Neutrophil (primary cell): ENCODE data around the gene CKMT2.
A peak's percentile ranks its signal among the peaks of the same experiment; 100 is the strongest.
"Not testable (repeated sequence)": the region's sequence is repeated elsewhere in the genome, so short reads cannot be mapped to it uniquely, and the experiment has no call there.

Experiments
- H3K27ac ChIP-seq: fragments of 200-600 bp; sonication (generic); 2 replicates; pipeline ENCODE4 v1.5.1; 2016; ENCODE audit warnings: mild to moderate bottlenecking, moderate library complexity
- H3K27me3 ChIP-seq: fragments of 200-600 bp; sonication (generic); 2 replicates; pipeline ENCODE4 v1.6.0; 2016; ENCODE audit warnings: mild to moderate bottlenecking
- H3K36me3 ChIP-seq: fragments of 200-600 bp; sonication (generic); 2 replicates; pipeline ENCODE4 v1.5.1; 2017
- H3K4me1 ChIP-seq, 2 experiments: fragments of 200-600 bp in 1 of 2; sonication (generic) in 1 of 2; 1 replicate in 1 of 2; 2 replicates in 1 of 2; pipeline versions ENCODE4 v1.5.1 to v1.6.1; 2013 to 2016; ENCODE audit warnings: low read depth in 1 of 2, low read length in 1 of 2, mild to moderate bottlenecking in 1 of 2, moderate library complexity in 1 of 2; ENCODE audit not compliant: control insufficient read depth in 1 of 2, insufficient read depth in 1 of 2
- H3K4me3 ChIP-seq, 2 experiments: fragments of 200-600 bp in 1 of 2; sonication (generic) in 1 of 2; 1 replicate in 1 of 2; 2 replicates in 1 of 2; pipeline ENCODE4 v1.5.1; 2013 to 2016; ENCODE audit warnings: low read depth in 1 of 2, low read length in 1 of 2, mild to moderate bottlenecking in 1 of 2, moderate library complexity in 1 of 2
- H3K9me3 ChIP-seq: fragments of 200-600 bp; sonication (generic); 2 replicates; pipeline ENCODE4 v1.5.1; 2016
- TF ChIP-seq, protein P1 (sequence below): fragments of 200-600 bp; sonication (generic); IDR thresholded peaks from 2 replicates; pipeline ENCODE4 v1.5.1; 2016; ENCODE audit warnings: antibody characterized with exemption

Gene CKMT2

DNA sequence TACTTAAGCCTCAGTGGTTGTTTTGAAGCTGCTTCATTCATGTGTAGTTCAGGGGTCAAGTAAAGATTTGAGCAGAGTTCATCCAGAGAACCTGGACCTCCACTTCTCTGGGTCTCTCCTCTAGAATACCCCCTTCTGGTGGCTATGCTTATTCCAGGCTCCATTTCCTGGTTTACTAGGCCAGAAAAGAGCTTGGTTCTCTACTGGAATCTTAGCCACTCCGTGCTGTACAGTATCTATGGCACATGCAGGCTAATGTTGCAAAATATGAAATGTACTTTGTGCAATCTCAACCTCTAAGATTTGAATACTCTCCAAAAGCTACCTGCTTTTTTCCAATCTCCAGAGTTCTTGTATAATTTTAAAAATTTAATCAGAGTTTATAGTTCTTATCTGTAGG is 50.9 kb downstream of the CKMT2 start:
- H3K36me3 ChIP-seq: no peaks in the 10 kb centered on the region
- no peaks in the 10 kb centered on the region for H3K4me1 ChIP-seq
- H3K4me3 ChIP-seq: no peak overlapping the region
- TF ChIP-seq, protein P1, sequence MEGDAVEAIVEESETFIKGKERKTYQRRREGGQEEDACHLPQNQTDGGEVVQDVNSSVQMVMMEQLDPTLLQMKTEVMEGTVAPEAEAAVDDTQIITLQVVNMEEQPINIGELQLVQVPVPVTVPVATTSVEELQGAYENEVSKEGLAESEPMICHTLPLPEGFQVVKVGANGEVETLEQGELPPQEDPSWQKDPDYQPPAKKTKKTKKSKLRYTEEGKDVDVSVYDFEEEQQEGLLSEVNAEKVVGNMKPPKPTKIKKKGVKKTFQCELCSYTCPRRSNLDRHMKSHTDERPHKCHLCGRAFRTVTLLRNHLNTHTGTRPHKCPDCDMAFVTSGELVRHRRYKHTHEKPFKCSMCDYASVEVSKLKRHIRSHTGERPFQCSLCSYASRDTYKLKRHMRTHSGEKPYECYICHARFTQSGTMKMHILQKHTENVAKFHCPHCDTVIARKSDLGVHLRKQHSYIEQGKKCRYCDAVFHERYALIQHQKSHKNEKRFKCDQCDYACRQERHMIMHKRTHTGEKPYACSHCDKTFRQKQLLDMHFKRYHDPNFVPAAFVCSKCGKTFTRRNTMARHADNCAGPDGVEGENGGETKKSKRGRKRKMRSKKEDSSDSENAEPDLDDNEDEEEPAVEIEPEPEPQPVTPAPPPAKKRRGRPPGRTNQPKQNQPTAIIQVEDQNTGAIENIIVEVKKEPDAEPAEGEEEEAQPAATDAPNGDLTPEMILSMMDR: no peak
- H3K27ac ChIP-seq: no peak overlapping the region
- no peaks in the 10 kb centered on the region for H3K9me3 ChIP-seq
- H3K27me3 ChIP-seq: no peaks in the 10 kb centered on the region

DNA sequence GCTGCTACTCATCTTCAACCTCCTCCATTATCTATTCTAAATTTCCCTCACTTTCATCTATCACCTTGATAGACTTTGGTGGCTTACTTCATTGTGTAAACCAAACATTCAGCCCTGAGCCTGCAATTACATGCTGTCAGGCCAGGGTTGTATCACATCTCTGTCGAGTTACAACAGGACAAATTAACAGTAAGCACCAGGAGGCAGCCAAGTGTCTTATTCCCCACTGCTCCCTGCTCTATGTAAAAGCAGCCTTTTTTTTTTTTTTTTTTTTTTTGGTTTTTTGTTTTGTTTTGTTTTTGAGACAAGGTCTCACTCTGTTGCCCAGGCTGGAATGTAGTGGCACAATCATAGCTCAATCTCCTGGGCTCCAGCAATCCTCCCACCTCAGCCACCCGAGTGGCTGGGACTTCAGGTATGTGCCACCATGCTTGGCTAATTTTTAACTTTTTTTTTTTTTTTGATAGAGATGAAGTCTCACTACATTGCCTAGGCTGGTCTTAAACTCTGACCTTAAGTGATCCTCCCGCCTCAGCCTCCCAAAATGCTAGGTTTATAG is 53.0 kb downstream of the CKMT2 start:
- peaks cover 0 to 2% of the 10 kb centered on the region in 2 experiments for H3K4me1 ChIP-seq
- no peaks in the 10 kb centered on the region for H3K9me3 ChIP-seq
- H3K4me3 ChIP-seq: no peak overlapping the region
- TF ChIP-seq, protein P1: no peak
- no peaks in the 10 kb centered on the region for H3K36me3 ChIP-seq
- no peaks in the 10 kb centered on the region for H3K27me3 ChIP-seq
- no peak overlapping the region for H3K27ac ChIP-seq

DNA sequence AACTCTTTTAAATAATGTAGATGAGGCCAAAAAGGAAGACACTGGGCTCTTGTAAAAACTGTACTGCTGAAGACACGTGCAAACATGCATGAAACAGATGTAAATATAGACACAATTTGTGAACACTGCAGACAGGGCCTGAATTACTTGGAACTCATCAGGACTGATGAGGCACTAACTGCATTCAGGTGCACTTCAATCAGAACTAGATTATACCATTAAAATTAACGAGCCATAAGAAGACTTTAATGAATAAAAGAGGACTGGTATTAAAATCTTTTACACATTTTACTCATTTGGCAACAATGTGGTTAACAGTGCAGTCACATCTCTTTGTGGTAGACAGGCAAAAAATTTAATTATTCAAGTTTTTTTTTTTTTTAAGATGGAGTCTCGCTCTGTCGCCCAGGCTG is 54.9 kb downstream of the CKMT2 start:
- Histone ChIP-seq H3K4me3 (no peak overlapping the region), H3K9me3 (no peaks in the 10 kb centered on the region), H3K27ac (no peak overlapping the region), H3K4me1 (peaks cover 15 to 21% of the 10 kb centered on the region in 2 experiments), H3K36me3 (no peaks in the 10 kb centered on the region), H3K27me3 (no peaks in the 10 kb centered on the region)
- TF ChIP-seq, protein P1: no peak

DNA sequence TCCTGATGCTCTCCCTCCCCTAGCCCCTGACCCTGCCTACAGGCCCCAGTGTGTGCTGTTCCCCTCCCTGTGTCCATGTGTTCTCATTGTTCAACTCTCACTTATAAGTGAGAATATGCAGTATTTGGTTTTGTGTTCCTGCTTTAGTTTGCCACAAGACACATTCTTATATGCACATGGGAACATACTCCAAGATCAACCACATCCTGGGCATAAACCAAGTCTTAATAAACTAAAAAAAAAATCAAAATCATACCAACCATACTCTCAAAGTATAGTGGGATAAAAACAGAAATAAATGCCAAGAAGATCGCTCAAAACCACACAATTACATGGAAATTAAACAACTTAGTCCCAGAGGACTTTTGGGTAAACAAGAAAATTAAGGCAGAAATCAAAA is 57.0 kb downstream of the CKMT2 start:
- H3K4me3 ChIP-seq: no peak overlapping the region
- H3K36me3 ChIP-seq: no peaks in the 10 kb centered on the region
- H3K27ac ChIP-seq: no peak overlapping the region
- no peaks in the 10 kb centered on the region for H3K27me3 ChIP-seq
- H3K9me3 ChIP-seq: no peaks in the 10 kb centered on the region
- TF ChIP-seq, protein P1: no peak
- H3K4me1 ChIP-seq: peaks cover 15 to 24% of the 10 kb centered on the region in 2 experiments

DNA sequence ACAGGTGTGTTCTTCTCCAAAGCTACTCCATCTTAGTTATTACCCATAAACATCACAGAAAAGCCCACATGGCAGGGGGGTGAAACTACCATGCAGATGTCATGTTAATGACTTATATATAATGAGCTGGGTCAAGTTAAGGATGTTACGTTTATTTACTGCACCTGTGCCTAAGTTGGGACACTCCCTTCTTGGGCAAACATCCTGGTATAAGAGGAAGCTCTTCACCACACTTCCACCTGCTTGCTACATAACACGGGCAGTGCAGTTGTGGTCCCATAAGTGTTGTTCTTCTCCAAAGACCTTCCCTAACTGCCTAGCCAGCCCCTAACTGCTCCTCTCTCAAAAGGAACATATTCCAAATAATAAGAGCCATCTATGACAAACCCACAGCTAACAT is 59.0 kb downstream of the CKMT2 start:
- TF ChIP-seq, protein P1: no peak
- Histone ChIP-seq H3K4me3 (peak overlapping the region in 1 of 2 experiments; percentile 22), H3K27ac (peak overlapping the region; percentile 78), H3K4me1 (peaks cover 15 to 24% of the 10 kb centered on the region in 2 experiments), H3K9me3 (no peaks in the 10 kb centered on the region), H3K36me3 (no peaks in the 10 kb centered on the region), H3K27me3 (no peaks in the 10 kb centered on the region)

DNA sequence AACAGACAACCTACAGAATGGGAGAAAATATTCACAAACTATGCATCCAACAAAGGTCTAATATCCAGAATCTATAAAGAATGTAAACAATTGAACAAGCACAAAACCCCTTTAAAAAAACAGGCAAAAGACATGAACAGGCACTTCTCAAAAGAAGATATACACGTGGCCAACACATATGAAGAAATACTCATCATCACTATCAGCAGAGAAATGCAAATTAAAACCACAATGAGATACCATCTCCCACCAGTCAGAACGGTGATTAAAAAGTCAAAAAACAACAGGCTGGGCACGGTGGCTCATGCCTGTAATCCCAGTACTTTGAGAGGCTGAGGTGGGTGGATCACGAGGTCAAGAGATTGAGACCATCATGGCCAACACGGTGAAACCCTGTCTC is 60.9 kb downstream of the CKMT2 start:
- H3K4me1 ChIP-seq: peaks cover 15 to 24% of the 10 kb centered on the region in 2 experiments
- H3K9me3 ChIP-seq, H3K36me3 ChIP-seq, H3K27me3 ChIP-seq, H3K4me3 ChIP-seq, H3K27ac ChIP-seq: not testable (repeated sequence)
